Measurements from ENCODE around the gene PKLR. TPM values are rescaled to one million over a fixed set of nuclear protein-coding genes. Genes with fewer than 3 reads are reported as not detected.

Gene PKLR
- total and polyA plus RNA-seq, 2 donors (not counting 1 experiment from before 2014, with no cell fraction given) = not detected

DNA sequence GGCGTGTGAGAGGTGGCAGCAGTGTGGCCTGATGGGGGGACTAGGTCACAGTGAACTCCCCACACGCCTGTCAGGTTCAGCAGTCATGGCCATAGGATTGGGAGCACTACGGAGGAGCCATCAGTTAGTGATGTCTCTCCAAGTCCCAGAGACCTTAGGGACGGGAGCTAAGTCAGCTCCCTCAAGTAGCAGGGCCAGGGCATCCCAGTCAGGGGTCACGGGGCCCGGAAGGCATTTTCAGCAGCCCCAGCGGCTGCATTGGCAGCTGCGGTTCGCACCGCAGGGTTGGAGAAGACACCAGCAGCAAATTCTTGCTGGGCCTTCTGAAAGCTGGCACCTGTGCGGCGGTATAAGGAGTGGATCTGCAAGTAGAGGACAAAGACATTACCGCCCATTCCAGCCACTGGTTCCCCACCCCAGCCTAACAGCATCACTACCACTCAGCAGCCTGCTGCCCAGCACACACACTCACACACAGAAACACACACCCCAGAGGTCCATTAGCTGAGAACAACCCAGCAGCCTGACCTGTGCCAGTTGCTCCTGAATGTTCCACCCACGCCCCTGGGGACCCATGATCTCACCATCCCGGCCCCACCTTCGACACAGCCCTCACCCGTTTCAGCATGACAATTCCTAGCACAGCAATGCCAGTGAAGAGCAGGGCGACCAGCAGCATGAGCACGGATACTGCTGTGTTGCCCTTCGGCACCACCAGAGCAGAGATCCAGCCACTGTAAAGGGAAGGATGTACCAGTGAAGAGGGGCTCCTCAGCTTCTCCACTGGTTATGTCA is 45.0 kb downstream of the PKLR start:
- no peak for DNase-seq (ENCODE audit: low read depth in 2 of 2)
- H3K9ac ChIP-seq (ENCODE audit: insufficient read depth, low read length) = no peak overlapping the region

GRCh38 chr1:155255243-155256007 is 45.8 kb downstream of the PKLR start, which contains the start of gene ENTREP3:
Gene ENTREP3, minus strand, starts transcription at chr1:155255483. Its CDS starts 606 bp downstream, at chr1:155254877.
- Histone ChIP-seq H3K4me2 (ENCODE audit: extremely low read depth, insufficient read depth, low read length) (peak within 1 kb of the TSS; percentile 81), H3K79me2 (ENCODE audit: control insufficient read depth, insufficient read depth, low read length) (peaks cover 20% of the 10 kb centered on the region), H3K9me3 (ENCODE audit: control insufficient read depth, insufficient read depth, low read depth, low read length) (no peaks in the 10 kb centered on the region), H3K27me3 (ENCODE audit: control insufficient read depth, insufficient read depth, low read length) (no peaks in the 10 kb centered on the region), H3K36me3 (ENCODE audit: control insufficient read depth, insufficient read depth, low read length) (peaks cover 11% of the 10 kb centered on the region), H3K4me3 (replicated peaks in 1 of 4; ENCODE audit: control extremely low read depth in 1 of 4, insufficient read depth in 1 of 4, low read depth in 3 of 4, low read length in 4 of 4) (peak within 1 kb of the TSS; percentile 61 to 80 (median 71)), H4K20me1 (ENCODE audit: control insufficient read depth, extremely low read depth, insufficient read depth, low read length) (no peaks in the 10 kb centered on the region), H2AFZ (ENCODE audit: low read length) (peak within 1 kb of the TSS; percentile 91), H3K9ac (ENCODE audit: insufficient read depth, low read length) (peak within 1 kb of the TSS; percentile 77), H3K27ac (ENCODE audit: insufficient read depth, low read length) (peak within 1 kb of the TSS; percentile 90), H3K4me1 (ENCODE audit: control insufficient read depth, extremely low read depth, insufficient read depth, low read length) (peaks cover 13% of the 10 kb centered on the region)
- DNase-seq (ENCODE audit: low read depth in 2 of 2) = peak; percentile 78 to 79
- no peak for TF ChIP-seq CTCF (conservative IDR thresholded peaks at IDR 0.05 in 1 of 2, IDR thresholded peaks at IDR 0.05 in 1 of 2; ENCODE audit: low read depth in 1 of 2, low read length in 2 of 2)
- TF ChIP-seq EZH2 (IDR thresholded peaks at IDR 0.05; ENCODE audit: low read length, missing control alignments) = no peak

More for the DNA sequence above, 45.0 kb downstream of the PKLR start:
- no peak overlapping the region for H2AFZ ChIP-seq (ENCODE audit: low read length)
- H3K27ac ChIP-seq (ENCODE audit: insufficient read depth, low read length) = peak overlapping the region; percentile 90
- peak overlapping the region; percentile 81 for H3K4me2 ChIP-seq (ENCODE audit: extremely low read depth, insufficient read depth, low read length)
- no peaks in the 10 kb centered on the region for H4K20me1 ChIP-seq (ENCODE audit: control insufficient read depth, extremely low read depth, insufficient read depth, low read length)
- H3K79me2 ChIP-seq (ENCODE audit: control insufficient read depth, insufficient read depth, low read length) = peaks cover 28% of the 10 kb centered on the region
- peak overlapping the region in 2 of 4 experiments; percentile 69 to 80 for H3K4me3 ChIP-seq (replicated peaks in 1 of 4; ENCODE audit: control extremely low read depth in 1 of 4, insufficient read depth in 1 of 4, low read depth in 3 of 4, low read length in 4 of 4)
- no peaks in the 10 kb centered on the region for H3K9me3 ChIP-seq (ENCODE audit: control insufficient read depth, insufficient read depth, low read depth, low read length)
- H3K27me3 ChIP-seq (ENCODE audit: control insufficient read depth, insufficient read depth, low read length) = no peaks in the 10 kb centered on the region
- H3K4me1 ChIP-seq (ENCODE audit: control insufficient read depth, extremely low read depth, insufficient read depth, low read length) = peaks cover 13% of the 10 kb centered on the region
- no peak for TF ChIP-seq CTCF (conservative IDR thresholded peaks at IDR 0.05 in 1 of 2, IDR thresholded peaks at IDR 0.05 in 1 of 2; ENCODE audit: low read depth in 1 of 2, low read length in 2 of 2)
- no peak for TF ChIP-seq EZH2 (IDR thresholded peaks at IDR 0.05; ENCODE audit: low read length, missing control alignments)
- H3K36me3 ChIP-seq (ENCODE audit: control insufficient read depth, insufficient read depth, low read length) = peaks cover 9% of the 10 kb centered on the region

DNA sequence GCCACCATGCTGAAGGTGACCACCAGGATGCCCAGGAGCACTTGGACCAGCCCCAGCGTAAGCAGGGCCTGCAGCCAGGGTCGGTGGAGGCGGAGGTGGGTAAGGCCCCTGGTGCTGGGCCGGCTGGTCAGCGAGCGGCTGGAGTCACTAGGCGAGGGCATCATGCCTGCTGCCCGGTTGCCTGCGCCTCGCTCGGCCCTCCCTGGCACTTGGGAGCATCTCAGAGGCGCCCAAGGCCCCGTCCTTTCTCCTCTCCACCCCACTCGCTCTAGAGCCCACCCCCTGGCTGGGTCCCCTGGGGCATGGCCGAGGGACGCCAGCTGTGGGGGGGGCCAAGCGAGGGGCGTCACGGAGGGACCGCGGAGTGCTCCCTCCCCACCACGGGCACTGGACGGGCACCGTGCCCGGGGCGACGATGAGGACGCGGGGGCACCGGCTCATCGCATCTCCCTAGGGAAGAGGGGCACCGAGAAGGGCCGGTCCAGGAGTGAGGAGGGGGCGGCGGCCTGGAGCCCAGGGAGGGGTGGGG is 46.5 kb downstream of the PKLR start:
- no peak for DNase-seq (ENCODE audit: low read depth in 2 of 2)
- H2AFZ ChIP-seq (ENCODE audit: low read length) = no peak overlapping the region
- no peaks in the 10 kb centered on the region for H3K27me3 ChIP-seq (ENCODE audit: control insufficient read depth, insufficient read depth, low read length)
- H3K9ac ChIP-seq (ENCODE audit: insufficient read depth, low read length) = peak overlapping the region; percentile 77
- no peaks in the 10 kb centered on the region for H3K9me3 ChIP-seq (ENCODE audit: control insufficient read depth, insufficient read depth, low read depth, low read length)
- peaks cover 9% of the 10 kb centered on the region for H3K36me3 ChIP-seq (ENCODE audit: control insufficient read depth, insufficient read depth, low read length)
- peaks cover 16% of the 10 kb centered on the region for H3K79me2 ChIP-seq (ENCODE audit: control insufficient read depth, insufficient read depth, low read length)
- H3K4me1 ChIP-seq (ENCODE audit: control insufficient read depth, extremely low read depth, insufficient read depth, low read length) = peaks cover 13% of the 10 kb centered on the region
- H3K27ac ChIP-seq (ENCODE audit: insufficient read depth, low read length) = peak overlapping the region; percentile 90
- H3K4me2 ChIP-seq (ENCODE audit: extremely low read depth, insufficient read depth, low read length) = peak overlapping the region; percentile 81
- H4K20me1 ChIP-seq (ENCODE audit: control insufficient read depth, extremely low read depth, insufficient read depth, low read length) = no peaks in the 10 kb centered on the region
- H3K4me3 ChIP-seq (replicated peaks in 1 of 4; ENCODE audit: control extremely low read depth in 1 of 4, insufficient read depth in 1 of 4, low read depth in 3 of 4, low read length in 4 of 4) = peak overlapping the region; percentile 61 to 80 (median 71)
- TF ChIP-seq CTCF (conservative IDR thresholded peaks at IDR 0.05 in 1 of 2, IDR thresholded peaks at IDR 0.05 in 1 of 2; ENCODE audit: low read depth in 1 of 2, low read length in 2 of 2) (no peak), EZH2 (IDR thresholded peaks at IDR 0.05; ENCODE audit: low read length, missing control alignments) (no peak)
